NCI-H748 (cell line): ENCODE data around the gene LRRC8E.

Experiments used
- DNase-seq: peaks from one replicate; lab custom pipeline; 2025; ENCODE audit not compliant: unreplicated experiment; lab: John Stamatoyannopoulos, UW

LRRC8E gene

DNA sequence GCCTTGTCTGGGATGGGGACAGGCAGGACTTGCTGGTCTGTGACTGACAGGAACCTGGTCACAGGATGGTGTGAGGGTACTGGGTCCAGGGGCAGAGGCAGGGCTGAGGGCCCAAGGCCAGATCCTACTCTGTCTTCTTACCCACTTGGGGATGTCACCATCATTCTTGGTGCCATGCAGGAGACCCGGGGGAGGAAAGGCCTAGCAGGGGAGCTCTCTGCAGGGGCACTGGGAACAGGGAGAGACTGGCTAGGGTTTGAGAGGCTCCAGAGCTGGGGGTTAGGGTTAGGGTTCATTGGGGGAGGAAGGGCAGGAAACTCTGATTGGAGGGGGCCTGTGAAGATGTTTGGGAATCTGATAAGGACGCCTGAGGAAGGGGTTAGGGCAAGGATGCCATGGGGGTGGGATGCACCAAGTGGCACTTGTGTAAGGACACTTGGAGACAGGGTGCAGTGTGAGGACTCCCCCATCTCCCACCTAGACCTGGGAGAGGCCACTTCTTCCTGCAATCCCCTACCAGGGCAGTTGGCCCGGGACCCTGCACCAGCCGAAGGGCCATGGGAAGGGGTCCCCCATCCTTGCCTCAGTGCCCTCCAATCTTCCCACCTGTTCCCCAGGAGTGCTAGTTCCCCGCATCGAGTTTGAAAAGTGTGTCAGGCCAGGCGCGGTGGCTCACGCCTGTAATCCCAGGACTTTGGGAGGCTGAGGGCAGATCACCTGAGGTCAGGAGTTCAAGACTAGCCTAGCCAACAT is 21.0 kb upstream of the LRRC8E start:
- no peak for DNase-seq

DNA sequence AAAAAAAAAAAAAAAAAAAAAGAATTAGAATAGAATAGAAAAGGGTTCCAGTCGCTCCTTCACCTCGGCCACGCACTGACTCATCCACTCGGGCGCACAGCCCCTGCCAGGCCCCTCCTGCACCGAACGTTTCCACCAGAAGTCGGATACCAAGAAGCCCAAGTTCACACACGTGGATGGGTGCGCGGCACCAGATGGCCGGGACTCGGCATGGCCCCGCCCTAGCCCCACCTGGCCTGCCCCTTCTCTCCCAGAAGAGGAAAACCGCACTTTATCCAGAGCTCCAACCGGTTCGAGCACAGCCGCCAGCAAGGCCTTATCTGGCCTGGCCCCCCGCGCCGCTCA is 20.0 kb upstream of the LRRC8E start:
- DNase-seq = no peak

DNA sequence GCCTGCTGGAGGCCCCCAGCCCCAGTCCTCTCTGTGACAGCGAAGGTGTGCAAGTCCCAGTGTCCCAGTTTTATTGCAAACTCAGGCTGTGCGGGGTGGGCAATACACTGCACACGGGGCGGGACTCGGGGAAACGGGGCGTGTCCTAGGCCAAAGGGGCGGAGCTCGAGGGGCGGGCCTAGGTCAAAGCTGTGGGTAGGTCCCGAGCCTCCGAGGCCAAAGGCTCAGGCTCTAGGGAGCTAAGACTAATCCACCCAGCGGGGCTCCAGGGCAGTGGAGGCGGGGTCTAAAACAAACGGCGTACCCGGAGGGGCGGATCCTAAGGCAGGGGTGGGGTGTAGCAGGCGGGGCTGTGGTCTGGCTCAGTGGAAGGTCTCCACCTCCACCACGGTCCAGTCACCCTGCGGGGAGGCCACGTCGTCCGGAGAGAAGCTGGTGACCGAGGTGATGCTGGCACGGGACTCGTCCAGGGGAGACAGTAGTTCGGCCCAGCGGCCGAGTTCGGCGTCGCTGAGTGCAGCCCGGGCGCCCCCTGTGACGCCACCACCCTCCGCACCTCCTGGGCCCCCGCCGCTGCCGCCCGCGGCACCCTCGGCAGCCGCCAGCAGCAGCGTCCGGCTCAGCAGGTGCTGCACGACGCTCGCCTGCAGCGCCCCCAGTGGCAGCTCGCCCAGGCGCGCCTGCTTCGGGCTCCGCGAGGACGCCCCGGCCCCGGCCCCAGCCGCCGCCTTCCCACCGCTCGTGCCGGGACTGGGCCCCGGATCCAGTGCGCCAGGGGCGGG is 19.4 kb upstream of the LRRC8E start:
- DNase-seq = no peak

DNA sequence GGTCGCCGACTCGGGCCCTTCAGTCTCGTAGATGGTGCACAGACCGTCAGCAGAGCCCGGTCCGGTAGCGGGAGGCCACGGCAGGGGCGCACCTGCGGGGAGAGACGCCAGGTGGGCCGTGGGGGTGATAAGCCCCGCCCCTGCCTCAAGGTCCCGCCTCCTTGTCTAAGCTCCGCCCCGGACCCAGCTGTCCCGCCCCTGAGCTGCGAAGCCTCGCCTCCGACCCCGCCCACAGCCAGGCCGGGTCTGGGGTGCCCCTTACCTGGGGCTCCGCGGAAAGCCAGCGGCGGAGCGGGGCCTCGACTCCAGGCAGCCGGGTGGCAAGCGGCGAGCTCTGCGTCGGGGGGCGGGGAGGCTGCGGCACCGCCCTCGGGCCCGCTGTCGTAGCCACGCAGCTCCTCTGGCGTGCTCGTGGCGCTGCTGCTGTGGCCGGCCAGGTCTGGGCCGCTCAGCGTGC is 18.8 kb upstream of the LRRC8E start:
- DNase-seq = no peak

DNA sequence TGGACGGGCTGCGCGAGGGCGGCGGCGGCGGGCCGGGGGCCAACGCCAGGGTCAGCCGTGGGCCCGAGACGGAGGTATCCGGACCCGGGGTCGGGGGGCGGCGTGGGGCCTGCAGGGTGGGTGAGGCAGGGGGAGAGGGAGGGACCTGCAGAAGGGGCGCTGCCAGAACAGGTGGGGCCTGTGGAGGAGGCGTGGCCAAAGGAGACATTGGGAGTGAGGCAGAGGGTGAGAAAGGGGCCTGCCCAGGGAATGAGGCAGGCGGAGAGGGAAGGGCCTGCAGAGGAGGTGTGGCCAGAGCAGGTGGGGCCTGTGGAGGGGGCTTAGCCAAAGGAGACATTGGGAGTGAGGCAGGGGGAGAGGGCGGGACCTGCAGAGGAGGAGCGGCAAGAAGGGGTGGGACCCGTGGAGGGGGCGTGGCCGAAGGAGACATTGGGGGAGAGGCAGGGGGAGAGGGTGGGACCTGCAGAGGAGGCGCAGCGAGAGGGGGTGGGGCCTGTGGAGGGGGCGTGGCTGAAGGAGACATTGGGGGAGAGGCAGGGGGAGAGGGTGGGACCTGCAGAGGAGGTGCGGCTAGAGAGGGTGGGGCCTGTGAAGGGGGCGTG is 18.3 kb upstream of the LRRC8E start:
- DNase-seq = no peak

DNA sequence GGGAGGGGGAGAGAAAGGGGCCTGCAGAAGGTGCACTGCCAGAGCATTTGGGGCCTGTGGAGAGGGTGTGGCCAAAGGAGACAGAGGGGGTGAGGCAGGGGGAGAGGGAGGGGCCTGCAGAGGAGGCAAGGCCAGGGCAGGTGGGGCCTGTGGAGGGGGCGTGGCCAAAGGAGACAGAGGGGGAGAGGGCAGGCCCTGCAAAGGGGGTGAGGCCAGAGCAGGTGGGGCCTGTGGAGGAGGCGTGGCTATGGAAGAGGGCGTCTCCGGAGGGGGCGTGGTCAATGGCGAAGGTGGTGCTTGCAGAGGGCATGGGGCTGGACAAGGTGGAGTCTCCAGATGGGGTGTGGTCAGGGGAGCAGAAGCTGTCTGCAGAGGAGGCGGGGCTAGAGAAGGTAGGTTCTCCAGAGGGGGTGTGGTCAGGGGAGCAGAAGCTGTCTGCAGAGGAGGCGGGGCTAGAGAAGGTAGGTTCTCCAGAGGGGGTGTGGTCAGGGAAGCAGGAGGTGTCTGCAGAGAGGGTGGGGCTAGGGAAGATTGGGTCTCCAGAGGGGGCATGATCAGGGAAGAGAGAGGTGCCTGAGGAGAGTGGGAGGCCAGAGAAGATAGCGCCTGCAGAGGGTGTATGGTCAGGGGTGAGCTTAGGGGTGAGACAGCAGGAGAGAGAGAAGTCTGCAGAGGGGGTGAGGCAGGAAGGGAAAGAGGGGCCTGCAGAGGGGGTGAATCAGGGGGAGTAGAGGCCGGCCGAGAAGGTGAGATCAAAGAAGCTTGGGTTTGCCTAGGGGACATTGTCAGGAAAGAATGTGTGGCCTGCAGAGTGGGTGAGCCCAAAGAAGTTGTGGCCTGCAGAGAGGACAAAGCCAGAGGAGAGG is 17.5 kb upstream of the LRRC8E start:
- DNase-seq = peak; percentile 54

DNA sequence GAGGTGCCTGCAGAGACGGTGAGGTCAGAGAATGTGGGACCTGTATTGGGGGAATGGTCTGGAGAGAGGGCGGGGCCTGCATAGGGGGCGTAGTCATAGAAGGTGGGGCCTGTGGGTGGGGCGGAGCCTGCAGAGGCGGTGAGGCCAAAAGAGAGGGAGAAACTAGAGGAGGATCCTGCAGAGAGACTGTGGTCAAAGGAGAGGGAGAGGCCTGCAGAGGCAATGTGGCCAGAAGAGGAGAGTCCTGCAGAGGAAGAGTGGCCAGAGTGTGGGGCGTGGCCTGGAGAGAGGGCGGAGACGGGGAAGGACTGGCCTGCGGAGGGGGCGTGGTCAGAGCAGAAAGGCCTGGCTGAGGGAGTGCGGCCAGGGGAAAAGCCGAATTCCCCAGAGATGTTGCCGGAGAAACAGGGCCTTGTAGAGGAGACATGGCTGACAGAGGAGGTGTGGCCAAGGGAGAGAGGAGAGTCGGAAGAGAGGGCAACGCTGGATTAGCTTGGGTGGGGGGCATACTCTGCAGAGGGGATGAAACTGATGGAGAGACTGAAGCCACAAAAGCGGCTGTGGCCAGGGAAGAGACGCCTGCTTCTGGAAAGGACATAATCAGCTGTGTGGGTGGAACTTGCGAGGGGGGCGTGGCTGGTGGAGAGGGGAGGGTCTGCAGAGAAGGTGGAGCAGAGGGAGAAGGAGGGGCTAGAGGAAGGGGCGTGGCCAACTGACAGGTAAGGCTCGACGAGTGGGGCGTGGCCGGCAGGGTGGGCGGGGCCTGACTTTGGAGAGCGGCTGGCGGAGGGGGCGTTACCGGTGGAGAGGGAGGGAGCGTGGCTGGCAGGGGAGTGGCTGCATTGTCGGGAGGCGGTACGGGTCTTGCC is 16.6 kb upstream of the LRRC8E start:
- DNase-seq = peak; percentile 86

DNA sequence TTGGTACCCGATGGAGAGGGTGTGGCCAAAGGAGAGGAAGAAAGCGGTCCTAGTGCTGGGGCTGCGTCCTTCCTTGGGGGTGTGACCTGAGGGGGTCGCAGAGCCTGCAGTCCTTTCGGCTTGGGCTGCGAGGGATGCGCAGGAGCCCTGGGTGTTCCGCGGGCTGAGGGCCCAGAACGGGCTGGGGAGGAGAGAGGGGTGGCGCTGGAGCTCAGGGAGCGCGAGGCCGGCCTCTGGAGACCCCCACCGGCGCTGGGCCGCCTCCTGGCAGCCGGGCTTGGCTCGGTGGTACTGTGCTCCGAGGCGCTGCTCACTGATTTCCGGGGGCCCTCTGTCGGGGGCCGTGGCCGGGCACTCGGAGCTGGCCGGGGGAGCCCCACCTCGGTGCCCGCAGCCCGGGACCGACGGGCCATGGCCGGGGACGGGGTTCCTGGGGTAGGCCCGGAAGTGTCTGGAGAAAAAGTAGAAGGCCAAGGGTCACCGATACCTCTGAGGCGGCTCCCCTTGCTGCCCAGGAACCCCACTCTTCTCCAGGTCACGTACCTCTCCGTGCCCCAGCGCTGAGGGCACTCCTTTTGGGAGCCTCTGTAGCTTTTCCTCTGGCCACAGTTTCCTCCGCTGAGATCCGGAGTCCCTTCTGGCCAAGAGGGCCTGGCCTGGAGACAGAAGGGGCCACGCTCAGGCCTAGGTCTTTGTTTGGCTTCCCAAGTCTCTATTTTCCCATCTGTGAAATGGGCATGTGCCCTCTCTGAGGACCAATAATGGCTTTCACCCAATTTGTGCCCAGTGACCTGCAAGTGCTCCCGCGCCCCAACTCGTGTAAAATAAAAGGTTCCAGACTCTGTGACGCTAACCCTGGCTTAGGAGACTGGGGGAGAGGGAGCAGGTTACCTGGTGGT is 15.8 kb upstream of the LRRC8E start:
- no peak for DNase-seq

DNA sequence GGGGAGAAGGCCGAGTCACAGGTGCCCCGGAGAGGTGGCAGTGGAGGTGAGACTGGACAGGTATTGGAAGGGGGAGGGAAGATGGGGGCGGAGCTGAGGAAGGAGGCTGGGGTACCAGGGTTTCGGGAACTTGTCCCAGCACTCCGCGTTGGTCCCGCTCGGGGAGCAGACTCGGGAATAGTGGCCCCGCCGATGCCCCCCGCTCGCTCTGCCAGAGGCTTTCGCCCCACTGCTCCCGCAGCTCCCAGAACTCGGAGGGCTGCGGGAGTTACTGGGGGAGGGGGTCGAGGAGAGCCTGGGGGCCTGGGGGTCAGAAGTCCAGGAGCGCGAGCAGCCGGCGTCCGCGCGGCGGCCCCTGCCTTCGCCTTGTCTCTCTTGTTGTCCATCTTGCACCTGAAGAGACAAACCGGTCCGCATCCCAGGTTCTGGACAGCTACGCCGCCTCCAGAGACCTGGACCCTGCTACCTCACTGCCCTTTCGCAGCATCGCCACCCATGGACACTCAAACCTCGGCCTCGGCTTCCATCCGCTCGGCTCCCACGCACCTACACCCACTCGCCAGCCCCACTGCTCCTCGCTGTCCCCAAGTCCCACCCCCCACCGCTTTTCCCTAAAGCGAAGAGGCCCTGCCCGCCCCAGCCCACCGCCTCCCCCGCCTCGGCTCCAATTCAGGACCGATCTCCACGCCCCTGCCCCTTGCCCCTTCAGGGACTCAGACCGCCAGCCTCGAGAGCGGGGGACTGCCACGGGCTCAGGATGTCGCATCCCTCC is 14.8 kb upstream of the LRRC8E start:
- DNase-seq = no peak

DNA sequence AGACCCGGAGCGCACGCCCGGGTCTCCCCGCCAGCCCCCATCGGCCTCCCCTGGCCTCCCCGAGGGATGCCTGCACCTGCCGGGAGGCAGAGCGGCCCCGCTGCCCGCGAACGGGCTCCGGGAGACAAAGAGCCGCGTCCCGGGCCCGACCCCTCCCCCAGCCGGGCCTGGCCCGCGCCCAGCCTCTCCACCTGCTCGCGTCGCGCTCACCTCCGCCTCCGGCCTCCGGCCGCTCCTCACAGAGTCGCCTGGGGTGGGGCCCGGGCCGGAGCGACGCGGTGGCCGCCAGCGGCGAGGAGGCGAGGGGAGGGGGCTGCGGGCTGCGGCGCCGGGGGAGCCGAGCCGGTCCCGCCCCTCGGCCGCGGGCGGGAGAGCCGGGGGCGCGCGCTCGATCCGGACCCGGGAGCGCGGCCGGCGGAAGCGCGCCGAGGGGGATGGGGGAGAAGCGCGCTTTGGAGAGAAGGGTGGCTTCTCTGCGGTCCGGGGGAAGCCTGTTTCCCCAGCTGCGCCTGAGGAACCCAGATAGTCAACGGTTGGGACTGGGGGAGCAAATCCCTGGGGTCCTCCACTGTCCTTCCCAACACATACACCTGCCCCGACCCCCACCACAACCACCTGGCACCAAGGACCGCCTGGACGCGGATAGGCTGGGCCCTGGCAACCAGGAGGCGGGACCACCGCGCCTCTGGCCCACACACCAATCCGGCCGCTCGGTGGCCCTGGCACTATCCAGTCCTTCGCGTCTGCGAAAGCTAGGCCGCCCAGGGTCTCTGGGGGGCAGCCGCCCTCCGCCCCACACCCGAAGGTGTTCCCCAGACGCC is 14.0 kb upstream of the LRRC8E start, which contains the start of gene PRR36:
TSS of gene PRR36 (minus strand) at position 315 of the 821 bp plus-strand sequence. CDS start 701 bp downstream, outside the sequence.
- peak; percentile 87 for DNase-seq

DNA sequence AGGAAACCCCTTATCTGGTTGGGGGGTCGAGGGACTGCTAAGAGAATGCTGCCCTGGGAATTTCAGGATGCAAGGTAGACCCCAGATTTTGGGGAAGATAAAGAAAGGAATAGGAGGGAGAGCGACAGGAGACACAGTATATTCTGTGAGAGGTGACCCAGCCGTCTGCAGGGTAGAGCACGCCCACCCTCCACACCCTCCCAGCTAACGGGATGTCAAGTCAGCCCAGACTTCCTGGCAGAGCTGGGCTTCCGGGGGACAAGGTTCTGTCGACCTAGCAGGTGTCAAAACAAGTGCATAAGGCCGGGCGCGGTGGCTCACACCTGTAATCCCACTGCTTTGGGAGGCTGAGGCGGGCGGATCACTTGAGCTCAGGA is 13.4 kb upstream of the LRRC8E start:
- DNase-seq = no peak

DNA sequence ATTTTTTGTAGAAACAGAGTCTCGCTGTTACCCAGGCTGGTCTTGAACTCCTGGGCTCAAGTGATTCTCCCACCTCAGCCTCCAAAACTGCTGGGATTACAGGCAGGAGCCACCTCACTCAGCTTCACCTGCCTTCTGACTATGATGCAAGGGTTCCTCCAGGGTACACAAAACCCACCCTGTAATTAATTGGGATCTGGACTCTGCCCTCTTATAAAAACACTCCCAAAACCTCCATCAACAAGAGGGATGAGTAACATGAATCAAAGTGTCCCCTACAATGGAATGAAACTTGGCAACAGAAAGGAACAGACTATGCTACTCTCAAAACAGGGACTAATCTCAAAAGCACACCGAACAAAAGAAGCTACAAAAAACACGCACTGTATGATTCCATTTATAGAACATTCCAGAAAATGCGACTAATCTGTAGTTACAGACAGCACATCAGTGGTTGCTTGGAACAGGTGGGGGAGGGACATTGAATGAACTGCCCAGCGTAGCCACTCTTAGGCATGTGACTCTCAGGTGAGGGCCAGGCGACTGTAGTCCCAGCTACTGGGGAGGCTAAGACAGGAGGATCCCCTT is 11.0 kb upstream of the LRRC8E start:
- no peak for DNase-seq

DNA sequence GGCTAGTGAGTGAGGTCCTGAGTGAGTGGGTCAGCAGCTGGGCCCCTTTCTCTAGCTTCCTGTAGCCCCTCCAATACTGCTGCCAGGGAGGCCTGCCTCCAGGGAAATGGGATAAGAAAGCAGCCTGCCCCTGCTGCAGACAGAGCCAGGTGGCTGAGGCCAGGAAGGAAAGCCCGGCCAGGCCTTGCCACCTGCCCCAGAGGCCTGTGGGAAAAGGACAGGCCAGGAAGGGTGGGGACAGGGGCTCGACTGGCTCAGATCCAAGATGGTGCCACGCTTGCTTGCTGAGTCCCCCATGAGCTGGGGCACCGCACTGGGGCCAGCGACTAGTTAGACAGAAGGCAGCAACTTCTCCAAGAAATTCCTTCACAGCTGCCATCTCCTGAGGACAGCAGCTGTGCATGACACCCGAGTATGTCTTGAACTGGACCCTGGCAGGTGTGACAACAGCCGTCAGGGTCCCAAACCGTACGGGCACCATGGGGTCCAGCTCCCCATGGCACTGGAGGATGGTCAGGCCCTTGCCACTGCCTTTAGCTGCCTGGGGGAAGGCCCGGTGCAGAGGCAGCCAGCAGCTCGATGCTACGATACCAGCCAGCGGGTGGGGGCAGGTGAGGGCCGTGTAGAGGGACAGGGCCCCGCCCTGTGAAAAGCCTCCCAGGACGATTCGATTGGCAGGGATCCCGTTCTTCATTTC is 9.1 kb upstream of the LRRC8E start:
- DNase-seq = no peak

DNA sequence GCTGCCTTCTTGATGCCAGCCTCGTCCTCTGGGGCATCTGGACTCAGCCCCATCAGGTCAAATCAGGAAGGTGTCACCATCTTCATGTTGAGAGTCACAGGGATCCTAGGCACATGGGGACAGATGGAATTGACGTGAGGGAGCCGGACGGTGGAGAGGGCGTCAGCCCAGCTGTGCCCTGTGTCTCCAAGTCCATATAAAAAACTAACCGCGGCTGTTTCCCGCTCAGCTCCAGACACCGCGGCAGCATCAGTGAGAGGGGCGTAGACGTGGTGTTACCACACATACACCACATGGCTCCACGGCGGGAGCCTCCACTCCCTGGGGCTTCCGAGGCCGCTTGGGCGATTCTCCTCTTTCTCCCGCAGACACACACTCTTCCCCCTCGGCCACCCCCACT is 8.5 kb upstream of the LRRC8E start:
- no peak for DNase-seq

DNA sequence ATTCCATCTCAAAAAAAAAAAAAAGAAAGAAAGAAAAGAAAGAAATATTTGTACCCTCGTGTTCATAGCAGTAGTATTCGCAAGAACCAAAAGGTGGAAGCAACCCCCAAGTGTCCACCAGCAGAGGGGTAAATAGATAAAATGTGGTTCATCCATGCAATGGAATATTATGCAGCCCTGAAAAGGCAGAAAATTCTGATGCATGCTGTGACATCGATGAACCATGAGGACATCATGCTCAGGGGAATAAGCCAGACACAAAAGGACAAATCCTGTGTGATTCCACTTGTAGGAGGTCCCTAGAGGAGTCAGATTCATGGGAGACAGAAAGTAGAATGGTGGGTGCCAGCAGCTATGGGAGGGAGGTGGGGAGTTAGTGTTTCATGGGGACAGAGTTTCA is 6.4 kb upstream of the LRRC8E start:
- DNase-seq = no peak

DNA sequence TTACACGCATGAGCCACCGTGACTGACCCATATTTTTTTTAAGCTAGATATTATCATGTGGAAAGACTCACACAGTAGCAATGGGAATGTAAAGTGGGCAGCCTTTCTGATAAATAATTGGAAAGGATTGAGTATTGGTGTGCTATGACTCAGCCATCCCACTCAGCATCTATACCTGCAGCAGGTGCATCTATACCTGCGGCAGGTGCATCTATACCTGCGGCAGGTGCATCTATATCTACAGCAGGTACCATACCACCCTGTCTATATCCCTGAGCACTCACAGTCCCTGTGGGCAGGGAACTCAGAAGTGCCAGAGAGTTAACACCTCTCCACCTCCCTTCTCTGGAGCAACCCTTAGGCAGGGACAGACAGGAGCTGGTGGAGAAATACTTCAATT is 5.2 kb upstream of the LRRC8E start:
- peak; percentile 37 for DNase-seq
